K562 (cell line): Measurements from ENCODE around the gene PDE9A. TPM values are rescaled to one million over a fixed set of nuclear protein-coding genes. Genes with fewer than 3 reads are reported as not detected.

ENCODE experiments used
- ATAC-seq: fragments of 200-7000 bp; cut with Tn5 transposase; 3 replicates; pipeline ENCODE4 v1.9.1; 2020; ENCODE audit warnings: moderate library complexity
- BruUV-seq: library from RNA; stranded (reverse); fragments of 400-500 nt; replicated peaks from 2 replicates; lab custom pipeline; 2021; lab: Mats Ljungman, UMichigan
- CTCF ChIA-PET: fragments of 300-600 bp; formaldehyde crosslinking; extraction: SDS; loops from one replicate; lab custom pipeline; 2021; ENCODE audit warnings: low intra/inter-chr PET ratio; lab: Yijun Ruan, JAX
- POLR2A ChIA-PET: fragments of 300-600, 350-650 bp; sonication (Branson Sonifier 250); formaldehyde crosslinking; extraction: SDS; loops from one replicate; lab custom pipeline; 2021; ENCODE audit warnings: antibody characterized with exemption, inconsistent platforms; lab: Yijun Ruan, JAX
- DNase-seq, 4 experiments: peaks; one replicate each; pipeline versions ENCODE4 v3.0.0 to v3.0.0-alpha.2; 2011 to 2018; ENCODE audit warnings: low spot score in 3 of 4, mixed read lengths in 3 of 4; ENCODE audit errors: extremely low read depth in 1 of 4
- FAIRE-seq: peaks from 2 replicates; lab custom pipeline; 2011; peaks lifted over from hg19 to GRCh38; lab: Jason Lieb, UNC
- H2AFZ ChIP-seq: 2 replicates; pipeline ENCODE4 v1.6.0; 2011; ENCODE audit warnings: low read depth, low read length, control low read depth, inconsistent platforms
- H3K27ac ChIP-seq: fragments of 200-600 bp; 3 replicates; pipeline ENCODE4 v1.8.0; 2011; ENCODE audit warnings: low read depth, mild to moderate bottlenecking, control low read depth, inconsistent platforms, low read length, moderate library complexity, mixed read lengths; ENCODE audit errors: extremely low read depth
- H3K27me3 ChIP-seq, 2 experiments: fragments of 300-600 bp in 1 of 2; 2 replicates in 1 of 2; 3 replicates in 1 of 2; pipeline versions ENCODE4 v1.6.0 to v1.8.0; 2011; ENCODE audit warnings: inconsistent platforms in 2 of 2, low read length in 2 of 2, mild to moderate bottlenecking in 1 of 2, mixed read lengths in 1 of 2, moderate library complexity in 1 of 2; ENCODE audit not compliant: control insufficient read depth in 2 of 2, insufficient read depth in 2 of 2
- H3K36me3 ChIP-seq: fragments of 300-600 bp; 3 replicates; pipeline ENCODE4 v1.8.0; 2011; ENCODE audit warnings: mild to moderate bottlenecking, low read length, inconsistent platforms; ENCODE audit not compliant: control insufficient read depth, insufficient read depth
- H3K4me1 ChIP-seq, 2 experiments: fragments of 200-600 bp in 1 of 2; replicated peaks in 1 of 2; 2 replicates in 1 of 2; 3 replicates in 1 of 2; pipeline versions ENCODE4 v1.5.1 to v1.8.0; 2011; ENCODE audit warnings: inconsistent platforms in 2 of 2, low read length in 2 of 2, mild to moderate bottlenecking in 1 of 2, mixed read lengths in 1 of 2, moderate library complexity in 1 of 2; ENCODE audit not compliant: control insufficient read depth in 2 of 2, insufficient read depth in 2 of 2
- H3K4me2 ChIP-seq: 2 replicates; pipeline ENCODE4 v1.6.1; 2011; ENCODE audit warnings: low read length, control low read depth, inconsistent platforms, mixed read lengths; ENCODE audit not compliant: insufficient read depth
- H3K4me3 ChIP-seq: fragments of 200-600 bp; sonication (generic), shearing (Covaris generic); 2 replicates; pipeline ENCODE4 v1.5.1; 2016; ENCODE audit warnings: control low read depth, inconsistent platforms
- H3K79me2 ChIP-seq: fragments of 200-600 bp; 3 replicates; pipeline ENCODE4 v1.8.0; 2011; ENCODE audit warnings: low read length, inconsistent platforms; ENCODE audit not compliant: control insufficient read depth, insufficient read depth
- H3K9ac ChIP-seq, 2 experiments: 2 replicates each; pipeline versions ENCODE4 v1.6.0 to v1.6.1; 2011; ENCODE audit warnings: low read depth in 2 of 2, low read length in 2 of 2, control low read depth in 1 of 2, inconsistent platforms in 1 of 2, mild to moderate bottlenecking in 1 of 2, mixed read lengths in 1 of 2; ENCODE audit not compliant: insufficient read depth in 1 of 2
- H3K9me1 ChIP-seq: one replicate; pipeline ENCODE4 v1.6.0; 2011; ENCODE audit warnings: inconsistent platforms, mild to moderate bottlenecking, low read length, moderate library complexity; ENCODE audit not compliant: control insufficient read depth, insufficient read depth
- H3K9me3 ChIP-seq: replicated peaks from 2 replicates; pipeline ENCODE4 v1.5.1; 2011; ENCODE audit warnings: low read depth, low read length, inconsistent platforms; ENCODE audit not compliant: control insufficient read depth, insufficient read depth
- H4K20me1 ChIP-seq: replicated peaks from 2 replicates; pipeline ENCODE4 v1.6.1; 2011; ENCODE audit warnings: low read length, inconsistent platforms, mixed read lengths; ENCODE audit not compliant: control insufficient read depth, insufficient read depth
- BACH1 ChIP-seq: fragments of 200-800 bp; sonication (Bioruptor generic); IDR thresholded peaks from 2 replicates; pipeline ENCODE4 v1.6.1; 2016; ENCODE audit warnings: missing genetic modification characterization, missing compliant biosample characterization
- GTF2F1 ChIP-seq: IDR thresholded peaks from 2 replicates; pipeline ENCODE4 v1.6.1; 2011; ENCODE audit warnings: low read depth, low read length, improper control_type of control experiment
- NUFIP1 ChIP-seq: fragments of 450-650 bp; IDR thresholded peaks from 2 replicates; pipeline ENCODE4 v1.6.1; 2018; ENCODE audit not compliant: partially characterized antibody
- U2AF1 ChIP-seq: fragments of 200-400 bp; formaldehyde crosslinking; optimal IDR thresholded peaks from 2 replicates; pipeline ENCODE3; 2017; ENCODE audit warnings: mild to moderate bottlenecking, low read depth, low read length, moderate library complexity
- ZBED1 ChIP-seq: IDR thresholded peaks from 2 replicates; pipeline ENCODE4 v1.6.1; 2014
- ZNF146 ChIP-seq: IDR thresholded peaks from one replicate; pipeline ENCODE4 v1.6.1; 2018; ENCODE audit warnings: missing compliant biosample characterization; ENCODE audit not compliant: unreplicated experiment
- ZNF347 ChIP-seq: fragments of 450-650 bp; formaldehyde crosslinking; IDR thresholded peaks from 2 replicates; pipeline ENCODE4 v1.4.0; 2020; ENCODE audit warnings: low read depth, mild to moderate bottlenecking, moderate library complexity
- ZNF75A ChIP-seq: fragments of 450-650 bp; formaldehyde crosslinking; IDR thresholded peaks from 2 replicates; pipeline ENCODE4 v1.4.0; 2020; ENCODE audit warnings: mild to moderate bottlenecking
- WGBS: fragments of 100-300 bp; shearing (Covaris generic); methylation state at CpG from one replicate; pipeline ENCODE4 v1.1.6; 2016; ENCODE audit warnings: low coverage, mixed read lengths; ENCODE audit not compliant: insufficient coverage; ENCODE audit errors: missing lambda C conversion rate; 5-methylcytosine and 5-hydroxymethylcytosine counted together
- in situ Hi-C: fragments of 300-500 bp; cut with MboI; formaldehyde crosslinking; loops from 4 replicates; pipeline ENCODE4 v1.15.0; 2018; ENCODE audit warnings: inconsistent platforms, mixed read lengths
- intact Hi-C: fragments of 100-400 bp; cut with micrococcal nuclease; formaldehyde crosslinking; loops from 2 replicates; pipeline ENCODE4 v1.14.2; 2022
- polyA plus RNA-seq, 8 experiments: library from polyadenylated mRNA; depleted of rRNA in 4 of 8; stranded (reverse) in 5 of 8; unstranded in 3 of 8; fragments of >200 nt; fragmentation: Nextera tagmentation in 2 of 8; fragmentation: Illumina TruSeq in 1 of 8; extraction: Ambion mirVana in 2 of 8; extraction: Trizol in 1 of 8; gene quantifications; 2 replicates each; pipeline versions ENCODE4 v1.2.1 to v1.2.3, GENCODE V29; 2011 to 2014; ENCODE audit warnings: inconsistent platforms in 1 of 8, missing spikeins in 1 of 8
- total RNA-seq, 7 experiments: library from RNA; depleted of rRNA in 6 of 7; stranded (reverse); fragments of >200 nt in 6 of 7; fragmentation: Illumina TruSeq in 2 of 7; extraction: Trizol in 2 of 7; gene quantifications; 2 replicates each; pipeline versions ENCODE4 v1.2.1 to v1.2.3, GENCODE V29; 2011 to 2021; ENCODE audit warnings: low replicate concordance in 1 of 7
- TF ChIP-seq, protein P1 (sequence below): sonication (generic); formaldehyde crosslinking; IDR thresholded peaks from 2 replicates; pipeline ENCODE4 v1.8.0; 2022; ENCODE audit warnings: mild to moderate bottlenecking, low read depth, missing genetic modification reagents
- TF ChIP-seq, protein P2 (sequence below): fragments of 250-450 bp; sonication (Bioruptor Pico); IDR thresholded peaks from 2 replicates; pipeline ENCODE4 v1.8.0; 2021; ENCODE audit warnings: mild to moderate bottlenecking, moderate library complexity
- TF ChIP-seq, protein P3 (sequence below), 2 experiments: IDR thresholded peaks; 2 replicates each; pipeline ENCODE4 v1.6.1; 2012; ENCODE audit warnings: improper control_type of control experiment in 2 of 2, low read depth in 2 of 2, low read length in 2 of 2, borderline replicate concordance in 1 of 2
- TF ChIP-seq, protein P4 (sequence below): sonication (generic); formaldehyde crosslinking; IDR thresholded peaks from 2 replicates; pipeline ENCODE4 v1.9.0; 2022; ENCODE audit warnings: mild to moderate bottlenecking, missing genetic modification reagents

PDE9A gene
- total and polyA plus RNA-seq, 9 of the 15 experiments (the other 6 are each of a cell fraction or from before 2014, with no cell fraction given) = 0.07 to 0.27 TPM; not detected in 7

DNA sequence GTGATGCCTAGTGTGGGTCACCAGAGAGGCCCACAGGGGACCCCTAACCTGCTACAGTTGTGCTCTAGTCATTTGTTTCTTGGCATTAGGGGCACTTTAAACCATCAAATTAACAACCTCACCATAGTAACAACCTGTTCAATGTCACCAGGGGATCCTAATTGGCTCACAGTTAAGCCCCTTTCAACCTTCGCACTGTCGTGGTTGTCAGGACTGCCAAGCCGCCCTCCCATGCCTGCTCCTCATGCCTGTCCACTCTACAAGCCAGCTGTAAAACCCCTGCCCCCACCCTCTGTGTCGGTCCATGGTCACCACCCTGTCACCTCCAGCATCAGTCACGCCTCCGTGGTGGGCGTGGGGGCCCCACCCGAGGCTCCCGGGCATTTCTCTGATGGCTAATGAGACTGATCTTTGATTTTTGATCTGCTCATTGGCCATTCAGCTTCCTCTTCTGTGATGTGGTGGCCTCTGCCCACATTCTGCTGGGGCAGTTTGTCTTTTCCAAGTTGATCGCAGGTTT, 129.4 kb downstream of the PDE9A start:
- peaks cover 0 to 14% of the 10 kb centered on the region in 2 experiments; a peak in 2 of 5 replicates for H3K4me1 ChIP-seq

More for the DNA sequence above, 129.4 kb downstream of the PDE9A start:
- BruUV-seq = no TSS peak
- in situ Hi-C loops = no loop called here
- TF ChIP-seq GTF2F1 (no peak), BACH1 (tag) (no peak), ZNF75A (no peak), NUFIP1 (no peak), ZNF146 (CRISPR knock-in tag) (no peak), U2AF1 (no peak), ZNF347 (CRISPR knock-in tag) (no peak), ZBED1 (no peak)
- TF ChIP-seq, protein P1, sequence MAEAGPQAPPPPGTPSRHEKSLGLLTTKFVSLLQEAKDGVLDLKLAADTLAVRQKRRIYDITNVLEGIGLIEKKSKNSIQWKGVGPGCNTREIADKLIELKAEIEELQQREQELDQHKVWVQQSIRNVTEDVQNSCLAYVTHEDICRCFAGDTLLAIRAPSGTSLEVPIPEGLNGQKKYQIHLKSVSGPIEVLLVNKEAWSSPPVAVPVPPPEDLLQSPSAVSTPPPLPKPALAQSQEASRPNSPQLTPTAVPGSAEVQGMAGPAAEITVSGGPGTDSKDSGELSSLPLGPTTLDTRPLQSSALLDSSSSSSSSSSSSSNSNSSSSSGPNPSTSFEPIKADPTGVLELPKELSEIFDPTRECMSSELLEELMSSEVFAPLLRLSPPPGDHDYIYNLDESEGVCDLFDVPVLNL = no peak
- TF ChIP-seq, protein P2, sequence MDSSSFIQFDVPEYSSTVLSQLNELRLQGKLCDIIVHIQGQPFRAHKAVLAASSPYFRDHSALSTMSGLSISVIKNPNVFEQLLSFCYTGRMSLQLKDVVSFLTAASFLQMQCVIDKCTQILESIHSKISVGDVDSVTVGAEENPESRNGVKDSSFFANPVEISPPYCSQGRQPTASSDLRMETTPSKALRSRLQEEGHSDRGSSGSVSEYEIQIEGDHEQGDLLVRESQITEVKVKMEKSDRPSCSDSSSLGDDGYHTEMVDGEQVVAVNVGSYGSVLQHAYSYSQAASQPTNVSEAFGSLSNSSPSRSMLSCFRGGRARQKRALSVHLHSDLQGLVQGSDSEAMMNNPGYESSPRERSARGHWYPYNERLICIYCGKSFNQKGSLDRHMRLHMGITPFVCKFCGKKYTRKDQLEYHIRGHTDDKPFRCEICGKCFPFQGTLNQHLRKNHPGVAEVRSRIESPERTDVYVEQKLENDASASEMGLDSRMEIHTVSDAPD (CRISPR knock-in tag) = no peak
- TF ChIP-seq, protein P3, sequence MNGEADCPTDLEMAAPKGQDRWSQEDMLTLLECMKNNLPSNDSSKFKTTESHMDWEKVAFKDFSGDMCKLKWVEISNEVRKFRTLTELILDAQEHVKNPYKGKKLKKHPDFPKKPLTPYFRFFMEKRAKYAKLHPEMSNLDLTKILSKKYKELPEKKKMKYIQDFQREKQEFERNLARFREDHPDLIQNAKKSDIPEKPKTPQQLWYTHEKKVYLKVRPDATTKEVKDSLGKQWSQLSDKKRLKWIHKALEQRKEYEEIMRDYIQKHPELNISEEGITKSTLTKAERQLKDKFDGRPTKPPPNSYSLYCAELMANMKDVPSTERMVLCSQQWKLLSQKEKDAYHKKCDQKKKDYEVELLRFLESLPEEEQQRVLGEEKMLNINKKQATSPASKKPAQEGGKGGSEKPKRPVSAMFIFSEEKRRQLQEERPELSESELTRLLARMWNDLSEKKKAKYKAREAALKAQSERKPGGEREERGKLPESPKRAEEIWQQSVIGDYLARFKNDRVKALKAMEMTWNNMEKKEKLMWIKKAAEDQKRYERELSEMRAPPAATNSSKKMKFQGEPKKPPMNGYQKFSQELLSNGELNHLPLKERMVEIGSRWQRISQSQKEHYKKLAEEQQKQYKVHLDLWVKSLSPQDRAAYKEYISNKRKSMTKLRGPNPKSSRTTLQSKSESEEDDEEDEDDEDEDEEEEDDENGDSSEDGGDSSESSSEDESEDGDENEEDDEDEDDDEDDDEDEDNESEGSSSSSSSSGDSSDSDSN (IDR thresholded peaks at IDR 0.05; ENCODE audit: borderline replicate concordance in 1 of 2, low read depth in 2 of 2, low read length in 2 of 2) = no peak
- TF ChIP-seq, protein P4, sequence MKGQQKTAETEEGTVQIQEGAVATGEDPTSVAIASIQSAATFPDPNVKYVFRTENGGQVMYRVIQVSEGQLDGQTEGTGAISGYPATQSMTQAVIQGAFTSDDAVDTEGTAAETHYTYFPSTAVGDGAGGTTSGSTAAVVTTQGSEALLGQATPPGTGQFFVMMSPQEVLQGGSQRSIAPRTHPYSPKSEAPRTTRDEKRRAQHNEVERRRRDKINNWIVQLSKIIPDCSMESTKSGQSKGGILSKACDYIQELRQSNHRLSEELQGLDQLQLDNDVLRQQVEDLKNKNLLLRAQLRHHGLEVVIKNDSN (CRISPR knock-in tag) = no peak
- H3K36me3 ChIP-seq = no peaks in the 10 kb centered on the region
- no peak overlapping the region for H3K9ac ChIP-seq
- intact Hi-C loops = no loop called here
- no peak overlapping the region for H3K4me2 ChIP-seq
- H4K20me1 ChIP-seq = peaks cover 14% of the 10 kb centered on the region; the same call in 1 of the 2 replicates
- DNase-seq (no peak), ATAC-seq (no peak), FAIRE-seq (no peak)
- no peak overlapping the region for H2AFZ ChIP-seq
- POLR2A ChIA-PET = interaction anchor here (0.6 kb wide), 1 partner anchor 26 kb away, joined by 3 read pairs; no protein-coding TSS in a partner anchor
- 0% methylated on average over 10 of the region's 10 CpGs for WGBS
- H3K27ac ChIP-seq = no peak overlapping the region
- peaks cover 2% of the 10 kb centered on the region; the same call in 1 of the 2 replicates for H3K9me3 ChIP-seq
- CTCF ChIA-PET = no interaction called here
- peaks cover 63 to 81% of the 10 kb centered on the region in 2 experiments for H3K27me3 ChIP-seq
- no peaks in the 10 kb centered on the region for H3K79me2 ChIP-seq
- peaks cover 3% of the 10 kb centered on the region for H3K9me1 ChIP-seq
- no peak overlapping the region for H3K4me3 ChIP-seq
